Muscle layer of colon (tissue), 2 donors: ENCODE results near the gene CAMK2G.
"Not testable (repeated sequence)": the region's sequence is repeated elsewhere in the genome, so short reads cannot be mapped to it uniquely, and the experiment has no call there.

Experiments
- H3K27ac ChIP-seq: one replicate; pipeline ENCODE4 v1.7.0; 2013; ENCODE audit warnings: low read depth, mild to moderate bottlenecking, low read length, moderate library complexity
- H3K27me3 ChIP-seq, 2 donors: one replicate each; pipeline ENCODE4 v1.7.0; 2013; ENCODE audit warnings: low read length in 2 of 2, mild to moderate bottlenecking in 2 of 2; ENCODE audit not compliant: insufficient read depth in 2 of 2, control insufficient read depth in 1 of 2
- H3K36me3 ChIP-seq: one replicate; pipeline ENCODE4 v1.7.0; 2013; ENCODE audit warnings: mild to moderate bottlenecking, low read length; ENCODE audit not compliant: insufficient read depth
- H3K4me1 ChIP-seq: one replicate; pipeline ENCODE4 v1.7.0; 2013; ENCODE audit warnings: mild to moderate bottlenecking, low read length; ENCODE audit not compliant: insufficient read depth
- H3K4me3 ChIP-seq, 2 donors: one replicate each; pipeline ENCODE4 v1.7.0; 2013; ENCODE audit warnings: low read length in 2 of 2, low read depth in 1 of 2, mild to moderate bottlenecking in 1 of 2, moderate library complexity in 1 of 2
- H3K9ac ChIP-seq: one replicate; pipeline ENCODE4 v1.7.0; 2013; ENCODE audit warnings: low read length
- H3K9me3 ChIP-seq: one replicate; pipeline ENCODE4 v1.7.0; 2013; ENCODE audit warnings: mild to moderate bottlenecking, low read length
- donor health status: abdominal sarcoma.
- donor health status: Adenocarcinoma of cecum.

The CAMK2G gene

GRCh38 chr10:73791871-73792400, 82.4 kb downstream of the CAMK2G start:
- Histone ChIP-seq H3K4me3 (no peak overlapping the region), H3K27ac (no peak overlapping the region), H3K4me1 (peaks cover 12% of the 10 kb centered on the region), H3K9me3 (no peaks in the 10 kb centered on the region), H3K9ac (no peak overlapping the region), H3K27me3 (no peaks in the 10 kb centered on the region), H3K36me3 (peaks cover 76% of the 10 kb centered on the region)

GRCh38 chr10:73790886-73791625, 83.3 kb downstream of the CAMK2G start:
- no peaks in the 10 kb centered on the region for H3K27me3 ChIP-seq
- no peak overlapping the region for H3K9ac ChIP-seq
- peaks cover 69% of the 10 kb centered on the region for H3K36me3 ChIP-seq
- no peaks in the 10 kb centered on the region for H3K9me3 ChIP-seq
- H3K27ac ChIP-seq, result no peak overlapping the region
- peaks cover 20% of the 10 kb centered on the region for H3K4me1 ChIP-seq
- H3K4me3 ChIP-seq, result no peak overlapping the region

- H3K36me3 ChIP-seq, result peaks cover 58% of the 10 kb centered on the region
- H3K4me1 ChIP-seq, result peaks cover 21% of the 10 kb centered on the region
- H3K4me3 ChIP-seq, result no peak overlapping the region
- H3K27me3 ChIP-seq, result no peaks in the 10 kb centered on the region
- no peak overlapping the region for H3K9ac ChIP-seq
- no peak overlapping the region for H3K27ac ChIP-seq
- no peaks in the 10 kb centered on the region for H3K9me3 ChIP-seq
Observed at GRCh38 chr10:73789659-73790055, 84.7 kb downstream of the CAMK2G start.

GRCh38 chr10:73788864-73789658, 85.3 kb downstream of the CAMK2G start:
- no peaks in the 10 kb centered on the region for H3K9me3 ChIP-seq

GRCh38 chr10:73787031-73787800, 87.1 kb downstream of the CAMK2G start:
- H3K4me1 ChIP-seq, result peaks cover 35% of the 10 kb centered on the region
- not testable (repeated sequence) for H3K27ac ChIP-seq, H3K9me3 ChIP-seq, H3K27me3 ChIP-seq
- H3K36me3 ChIP-seq, result peaks cover 34% of the 10 kb centered on the region
- peak overlapping the region in 1 of 2 donors; percentile 12 for H3K4me3 ChIP-seq
- H3K9ac ChIP-seq, result peak overlapping the region; percentile 7

More at GRCh38 chr10:73788864-73789658, 85.3 kb downstream of the CAMK2G start:
- Histone ChIP-seq H3K27ac (no peak overlapping the region), H3K27me3 (no peaks in the 10 kb centered on the region), H3K4me3 (no peak overlapping the region), H3K36me3 (peaks cover 53% of the 10 kb centered on the region), H3K9ac (no peak overlapping the region), H3K4me1 (peaks cover 21% of the 10 kb centered on the region)

- no peaks in the 10 kb centered on the region for H3K27me3 ChIP-seq
Observed at GRCh38 chr10:73786512-73786885, 87.9 kb downstream of the CAMK2G start.

GRCh38 chr10:73785721-73786511, 88.4 kb downstream of the CAMK2G start:
- Histone ChIP-seq H3K9ac (peak overlapping the region; percentile 97), H3K4me1 (peaks cover 40% of the 10 kb centered on the region), H3K27me3 (no peaks in the 10 kb centered on the region)

More at GRCh38 chr10:73786512-73786885, 87.9 kb downstream of the CAMK2G start:
- Histone ChIP-seq H3K27ac (peak overlapping the region; percentile 93), H3K4me3 (peak overlapping the region; percentile 84 to 87), H3K9me3 (no peaks in the 10 kb centered on the region), H3K36me3 (peaks cover 27% of the 10 kb centered on the region), H3K4me1 (peaks cover 35% of the 10 kb centered on the region), H3K9ac (peak overlapping the region; percentile 97)

GRCh38 chr10:73785211-73785720, 89.1 kb downstream of the CAMK2G start, which contains the start of gene ZSWIM8:
Gene ZSWIM8, plus strand, starts transcription at chr10:73785606. Its CDS starts 273 bp downstream, at chr10:73785879.
- H3K27me3 ChIP-seq, result no peaks in the 10 kb centered on the region
- H3K4me3 ChIP-seq, result peak within 1 kb of the TSS; percentile 84 to 87
- H3K4me1 ChIP-seq, result peaks cover 47% of the 10 kb centered on the region

More at GRCh38 chr10:73785721-73786511, 88.4 kb downstream of the CAMK2G start:
- H3K9me3 ChIP-seq, result no peaks in the 10 kb centered on the region
- H3K27ac ChIP-seq, result peak overlapping the region; percentile 93
- H3K4me3 ChIP-seq, result peak overlapping the region; percentile 84 to 87
- H3K36me3 ChIP-seq, result peaks cover 21% of the 10 kb centered on the region

GRCh38 chr10:73782749-73783085, 91.6 kb downstream of the CAMK2G start:
- peak overlapping the region in 1 of 2 donors; percentile 93 for H3K4me3 ChIP-seq
- peaks cover 43% of the 10 kb centered on the region for H3K4me1 ChIP-seq
- no peak overlapping the region for H3K9ac ChIP-seq
- H3K9me3 ChIP-seq, result no peaks in the 10 kb centered on the region
- no peaks in the 10 kb centered on the region for H3K36me3 ChIP-seq
- H3K27ac ChIP-seq, result peak overlapping the region; percentile 38
- H3K27me3 ChIP-seq, result no peaks in the 10 kb centered on the region

More at GRCh38 chr10:73785211-73785720, 89.1 kb downstream of the CAMK2G start, which contains the start of gene ZSWIM8:
- peaks cover 15% of the 10 kb centered on the region for H3K36me3 ChIP-seq
- H3K9ac ChIP-seq, result peak within 1 kb of the TSS; percentile 97
- H3K9me3 ChIP-seq, result no peaks in the 10 kb centered on the region
- peak within 1 kb of the TSS; percentile 93 for H3K27ac ChIP-seq
